T-helper 17 cell (primary cell): Measurements from ENCODE around the gene IL21R. TPM values are rescaled to one million over a fixed set of nuclear protein-coding genes. Genes with fewer than 3 reads are reported as not detected.

ENCODE experiments used
- ATAC-seq: fragments of 150-1000 bp; cut with Tn5 transposase; 2 replicates; pipeline ENCODE4 v1.10.0; 2021; ENCODE audit warnings: mild to moderate bottlenecking, moderate library complexity
- DNase-seq, 3 donors: peaks; one replicate each; pipeline versions ENCODE4 v3.0.0 to v3.0.0-alpha.2; 2020 to 2021
- H3K9me3 ChIP-seq: one replicate; pipeline ENCODE4 v1.7.0; 2013; ENCODE audit warnings: low read length, mild to moderate bottlenecking; ENCODE audit not compliant: control insufficient read depth, poor library complexity, severe bottlenecking
- H3K27ac Mint-ChIP-seq: one replicate; pipeline ENCODE4 v1.8.0; 2022; ENCODE audit warnings: mild to moderate bottlenecking, moderate library complexity, mixed read lengths
- H3K27me3 Mint-ChIP-seq: one replicate; pipeline ENCODE4 v1.8.0; 2022; ENCODE audit warnings: mixed read lengths
- H3K36me3 Mint-ChIP-seq: one replicate; pipeline ENCODE4 v1.8.0; 2022; ENCODE audit warnings: low read depth, mixed read lengths
- H3K4me1 Mint-ChIP-seq: one replicate; pipeline ENCODE4 v1.8.0; 2022; ENCODE audit warnings: mild to moderate bottlenecking, mixed read lengths
- H3K4me3 Mint-ChIP-seq: one replicate; pipeline ENCODE4 v1.8.0; 2022; ENCODE audit warnings: mild to moderate bottlenecking, moderate library complexity, mixed read lengths
- total RNA-seq, 4 donors: library from RNA in 2 of 4; stranded (reverse) in 2 of 4; gene quantifications; one replicate each; pipeline ENCODE4 v1.2.3 and lab custom pipeline; 2022 to 2026

Gene IL21R
- total RNA-seq, 2 donors from 2014 or later = 17.6 to 26.4 TPM

- H3K27me3 Mint-ChIP-seq = no peaks in the 10 kb centered on the region
- peaks cover 33% of the 10 kb centered on the region for H3K4me1 Mint-ChIP-seq
- peaks cover 4% of the 10 kb centered on the region for H3K36me3 Mint-ChIP-seq
- no peak for ATAC-seq
- H3K9me3 ChIP-seq = no peaks in the 10 kb centered on the region
- peak overlapping the region; percentile 84 for H3K4me3 Mint-ChIP-seq
- peak overlapping the region; percentile 95 for H3K27ac Mint-ChIP-seq
- peak in 1 of 3 donors; percentile 18 for DNase-seq
Observed at GRCh38 chr16:27366687-27367460, 35.1 kb upstream of the IL21R start.

- Mint-ChIP-seq H3K4me3 (peak overlapping the region; percentile 84), H3K27me3 (no peaks in the 10 kb centered on the region), H3K27ac (peak overlapping the region; percentile 95), H3K4me1 (peaks cover 26% of the 10 kb centered on the region), H3K36me3 (no peaks in the 10 kb centered on the region)
- DNase-seq = peak; percentile 65 to 81 (median 79)
- peak; percentile 88 for ATAC-seq
- H3K9me3 ChIP-seq = no peaks in the 10 kb centered on the region
Observed at GRCh38 chr16:27367461-27368357, 34.3 kb upstream of the IL21R start.

- no peaks in the 10 kb centered on the region for H3K9me3 ChIP-seq
- peaks cover 26% of the 10 kb centered on the region for H3K4me1 Mint-ChIP-seq
Observed at GRCh38 chr16:27368358-27368722, 33.6 kb upstream of the IL21R start.

GRCh38 chr16:27369806-27370205 is 32.2 kb upstream of the IL21R start:
- no peak for DNase-seq
- peak overlapping the region; percentile 95 for H3K27ac Mint-ChIP-seq
- ATAC-seq = no peak
- H3K9me3 ChIP-seq = no peaks in the 10 kb centered on the region
- H3K4me3 Mint-ChIP-seq = no peak overlapping the region
- H3K36me3 Mint-ChIP-seq = no peaks in the 10 kb centered on the region
- no peaks in the 10 kb centered on the region for H3K27me3 Mint-ChIP-seq
- peaks cover 20% of the 10 kb centered on the region for H3K4me1 Mint-ChIP-seq

More at GRCh38 chr16:27368358-27368722, 33.6 kb upstream of the IL21R start:
- H3K27ac Mint-ChIP-seq = peak overlapping the region; percentile 95
- no peak for DNase-seq
- H3K27me3 Mint-ChIP-seq = no peaks in the 10 kb centered on the region
- no peaks in the 10 kb centered on the region for H3K36me3 Mint-ChIP-seq
- no peak for ATAC-seq
- peak overlapping the region; percentile 84 for H3K4me3 Mint-ChIP-seq

- Mint-ChIP-seq H3K4me1 (peaks cover 19% of the 10 kb centered on the region), H3K36me3 (no peaks in the 10 kb centered on the region), H3K27me3 (no peaks in the 10 kb centered on the region), H3K27ac (peak overlapping the region; percentile 95), H3K4me3 (no peak overlapping the region)
- DNase-seq = no peak
- no peak for ATAC-seq
- no peaks in the 10 kb centered on the region for H3K9me3 ChIP-seq
Observed at GRCh38 chr16:27370318-27370717, 31.7 kb upstream of the IL21R start.

- peaks cover 19% of the 10 kb centered on the region for H3K4me1 Mint-ChIP-seq
- H3K4me3 Mint-ChIP-seq = no peak overlapping the region
- ATAC-seq (no peak), DNase-seq (no peak)
- no peaks in the 10 kb centered on the region for H3K27me3 Mint-ChIP-seq
- H3K9me3 ChIP-seq = no peaks in the 10 kb centered on the region
- H3K27ac Mint-ChIP-seq = no peak overlapping the region
- no peaks in the 10 kb centered on the region for H3K36me3 Mint-ChIP-seq
Observed at GRCh38 chr16:27373312-27373711, 28.7 kb upstream of the IL21R start.

DNA sequence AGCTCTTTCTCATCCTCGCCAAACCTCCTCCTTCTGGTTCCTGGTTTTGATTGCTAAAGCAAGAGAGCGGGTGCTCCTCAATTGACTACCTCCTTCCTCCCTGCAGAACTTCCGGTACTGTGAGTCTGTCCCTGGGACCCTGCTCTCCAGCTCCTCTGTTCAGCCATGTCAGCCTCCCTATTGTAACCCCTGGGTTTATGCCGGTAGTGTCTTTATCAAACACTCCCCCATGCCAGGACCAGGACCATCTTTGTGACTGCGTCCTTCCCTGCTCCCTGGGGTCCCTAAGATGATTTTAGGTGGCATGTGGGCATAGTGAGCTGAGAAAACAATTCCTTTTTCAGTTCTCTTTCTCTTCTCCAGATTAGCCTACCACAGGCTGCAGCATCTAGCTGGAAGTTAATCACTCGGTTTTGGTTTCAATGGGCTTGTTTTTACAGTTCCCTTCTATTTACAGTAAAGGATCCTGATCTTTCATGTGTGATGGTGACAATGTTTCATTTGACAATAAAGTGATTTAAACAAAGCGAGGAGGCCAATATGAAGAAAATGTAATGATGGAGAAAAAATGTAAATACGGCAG is 27.7 kb upstream of the IL21R start:
- Mint-ChIP-seq H3K4me1 (peaks cover 20% of the 10 kb centered on the region), H3K27ac (no peak overlapping the region), H3K36me3 (no peaks in the 10 kb centered on the region), H3K4me3 (no peak overlapping the region), H3K27me3 (no peaks in the 10 kb centered on the region)
- H3K9me3 ChIP-seq = no peaks in the 10 kb centered on the region
- ATAC-seq (peak; percentile 29), DNase-seq (no peak)

DNA sequence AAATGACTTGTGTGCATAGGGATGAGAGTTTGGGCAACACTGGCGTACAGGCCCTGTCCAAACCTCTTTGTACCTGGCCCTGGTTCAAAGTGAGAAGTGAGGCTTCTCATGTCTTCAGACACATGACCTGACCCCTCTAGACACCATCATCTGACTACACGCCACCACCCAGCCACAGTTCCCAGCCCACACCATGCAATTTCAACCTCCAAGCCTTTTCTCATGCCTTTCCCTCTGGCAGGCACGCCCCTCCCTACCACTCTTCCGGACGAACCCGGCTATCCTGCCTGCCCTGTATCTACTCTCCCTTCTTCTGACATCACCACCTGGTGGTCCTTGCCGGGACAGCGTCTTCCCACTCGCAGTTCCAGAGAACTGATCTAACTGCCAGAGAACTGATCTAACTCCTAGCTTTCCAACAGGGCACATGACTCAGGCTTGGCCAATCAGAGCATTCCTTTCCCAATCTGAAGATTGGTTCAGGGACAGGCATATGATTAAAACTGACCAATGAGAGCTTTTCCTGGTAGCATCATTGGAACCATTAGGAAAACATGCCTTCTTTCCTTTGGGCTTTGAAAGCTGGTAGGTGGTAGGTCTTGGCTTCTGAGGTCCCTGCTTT is 27.1 kb upstream of the IL21R start:
- Mint-ChIP-seq H3K27me3 (no peaks in the 10 kb centered on the region), H3K27ac (no peak overlapping the region), H3K4me1 (peaks cover 19% of the 10 kb centered on the region), H3K36me3 (no peaks in the 10 kb centered on the region), H3K4me3 (no peak overlapping the region)
- ATAC-seq (peak; percentile 49), DNase-seq (peak in 2 of 3 donors; percentile 17 to 22)
- H3K9me3 ChIP-seq = no peaks in the 10 kb centered on the region

- no peaks in the 10 kb centered on the region for H3K27me3 Mint-ChIP-seq
- DNase-seq = no peak
- peaks cover 27% of the 10 kb centered on the region for H3K4me1 Mint-ChIP-seq
- H3K9me3 ChIP-seq = no peaks in the 10 kb centered on the region
- peak overlapping the region; percentile 19 for H3K4me3 Mint-ChIP-seq
- H3K27ac Mint-ChIP-seq = no peak overlapping the region
- H3K36me3 Mint-ChIP-seq = peaks cover 2% of the 10 kb centered on the region
- ATAC-seq = peak; percentile 59
Observed at GRCh38 chr16:27377666-27378485, 24.1 kb upstream of the IL21R start.

DNA sequence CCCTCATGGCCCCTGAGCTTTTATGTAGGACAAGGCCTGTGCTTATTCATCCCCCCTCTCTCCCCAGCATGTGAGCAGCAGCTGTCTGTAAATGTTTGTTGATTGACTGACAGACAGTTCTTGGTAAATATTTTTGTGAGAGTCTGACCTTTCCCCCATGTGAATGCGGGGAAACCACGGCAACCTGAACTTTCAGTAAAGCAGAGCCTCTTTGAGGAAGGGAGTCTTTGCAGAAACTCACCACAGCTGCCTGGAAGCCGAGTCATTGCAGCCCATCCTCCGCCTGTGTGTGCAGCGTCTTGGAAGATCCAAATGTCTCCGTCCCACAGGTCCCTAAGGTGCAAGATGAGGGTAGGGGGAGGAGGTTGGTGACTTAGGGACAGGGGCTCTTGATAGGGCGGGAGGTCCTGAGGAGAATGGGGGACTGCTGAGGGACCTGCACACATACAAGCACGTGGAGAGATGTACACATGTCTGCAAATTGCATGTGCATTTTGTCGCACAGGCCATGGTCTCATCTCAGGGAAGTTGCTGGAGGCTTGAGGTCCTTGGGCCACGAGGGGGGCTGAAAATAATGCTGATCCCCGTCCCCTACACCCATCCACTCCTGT is 23.0 kb upstream of the IL21R start:
- Mint-ChIP-seq H3K4me1 (peaks cover 27% of the 10 kb centered on the region), H3K4me3 (no peak overlapping the region), H3K27me3 (no peaks in the 10 kb centered on the region), H3K36me3 (peaks cover 2% of the 10 kb centered on the region), H3K27ac (no peak overlapping the region)
- DNase-seq = no peak
- H3K9me3 ChIP-seq = no peaks in the 10 kb centered on the region
- ATAC-seq = no peak

- H3K27ac Mint-ChIP-seq = no peak overlapping the region
- DNase-seq (no peak), ATAC-seq (no peak)
- H3K9me3 ChIP-seq = no peaks in the 10 kb centered on the region
- H3K4me1 Mint-ChIP-seq = peaks cover 27% of the 10 kb centered on the region
- H3K36me3 Mint-ChIP-seq = peaks cover 2% of the 10 kb centered on the region
- no peak overlapping the region for H3K4me3 Mint-ChIP-seq
- H3K27me3 Mint-ChIP-seq = no peaks in the 10 kb centered on the region
Observed at GRCh38 chr16:27379919-27380318, 22.1 kb upstream of the IL21R start.

DNA sequence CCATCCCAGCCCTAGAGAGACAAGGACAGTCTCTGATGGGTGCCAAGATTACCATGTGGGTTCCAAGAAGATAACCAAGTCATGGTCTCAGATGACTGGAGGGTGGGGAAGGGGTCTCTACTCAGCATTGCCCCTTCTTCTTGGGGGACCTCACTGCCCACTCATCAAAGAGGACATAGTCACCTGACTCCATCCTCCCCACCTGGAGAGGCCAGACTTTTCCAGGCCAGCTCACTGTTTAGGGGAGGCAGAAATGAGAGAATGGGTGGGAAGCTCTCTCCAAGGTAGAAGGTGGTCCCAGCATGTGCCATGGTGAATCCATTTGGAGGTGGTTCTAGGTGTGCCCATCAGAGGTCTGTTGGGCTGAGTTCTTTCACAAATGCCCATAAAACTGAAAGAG is 20.7 kb upstream of the IL21R start:
- DNase-seq = no peak
- peaks cover 2% of the 10 kb centered on the region for H3K36me3 Mint-ChIP-seq
- H3K27me3 Mint-ChIP-seq = no peaks in the 10 kb centered on the region
- H3K27ac Mint-ChIP-seq = no peak overlapping the region
- H3K4me3 Mint-ChIP-seq = no peak overlapping the region
- ATAC-seq = no peak
- H3K9me3 ChIP-seq = no peaks in the 10 kb centered on the region
- peaks cover 26% of the 10 kb centered on the region for H3K4me1 Mint-ChIP-seq
